Middle frontal gyrus (tissue), 1 donor: ENCODE measurements around the gene HERC4.

Experiments used
- DNase-seq: peaks from one replicate; pipeline ENCODE4 v3.0.0-alpha.2; 2015; ENCODE audit warnings: low spot score; ENCODE audit errors: extremely low spot score

Gene HERC4, protein sequence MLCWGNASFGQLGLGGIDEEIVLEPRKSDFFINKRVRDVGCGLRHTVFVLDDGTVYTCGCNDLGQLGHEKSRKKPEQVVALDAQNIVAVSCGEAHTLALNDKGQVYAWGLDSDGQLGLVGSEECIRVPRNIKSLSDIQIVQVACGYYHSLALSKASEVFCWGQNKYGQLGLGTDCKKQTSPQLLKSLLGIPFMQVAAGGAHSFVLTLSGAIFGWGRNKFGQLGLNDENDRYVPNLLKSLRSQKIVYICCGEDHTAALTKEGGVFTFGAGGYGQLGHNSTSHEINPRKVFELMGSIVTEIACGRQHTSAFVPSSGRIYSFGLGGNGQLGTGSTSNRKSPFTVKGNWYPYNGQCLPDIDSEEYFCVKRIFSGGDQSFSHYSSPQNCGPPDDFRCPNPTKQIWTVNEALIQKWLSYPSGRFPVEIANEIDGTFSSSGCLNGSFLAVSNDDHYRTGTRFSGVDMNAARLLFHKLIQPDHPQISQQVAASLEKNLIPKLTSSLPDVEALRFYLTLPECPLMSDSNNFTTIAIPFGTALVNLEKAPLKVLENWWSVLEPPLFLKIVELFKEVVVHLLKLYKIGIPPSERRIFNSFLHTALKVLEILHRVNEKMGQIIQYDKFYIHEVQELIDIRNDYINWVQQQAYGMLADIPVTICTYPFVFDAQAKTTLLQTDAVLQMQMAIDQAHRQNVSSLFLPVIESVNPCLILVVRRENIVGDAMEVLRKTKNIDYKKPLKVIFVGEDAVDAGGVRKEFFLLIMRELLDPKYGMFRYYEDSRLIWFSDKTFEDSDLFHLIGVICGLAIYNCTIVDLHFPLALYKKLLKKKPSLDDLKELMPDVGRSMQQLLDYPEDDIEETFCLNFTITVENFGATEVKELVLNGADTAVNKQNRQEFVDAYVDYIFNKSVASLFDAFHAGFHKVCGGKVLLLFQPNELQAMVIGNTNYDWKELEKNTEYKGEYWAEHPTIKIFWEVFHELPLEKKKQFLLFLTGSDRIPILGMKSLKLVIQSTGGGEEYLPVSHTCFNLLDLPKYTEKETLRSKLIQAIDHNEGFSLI

GRCh38 chr10:68074775-68075549 is at the start of gene HERC4:
HERC4 (minus strand) TSS chr10:68075283; CDS start chr10:68073108, 2,175 bp downstream.
- DNase-seq, result peak; percentile 69

GRCh38 chr10:68124718-68125117 is 49.6 kb upstream of the HERC4 start:
- no peak for DNase-seq

DNA sequence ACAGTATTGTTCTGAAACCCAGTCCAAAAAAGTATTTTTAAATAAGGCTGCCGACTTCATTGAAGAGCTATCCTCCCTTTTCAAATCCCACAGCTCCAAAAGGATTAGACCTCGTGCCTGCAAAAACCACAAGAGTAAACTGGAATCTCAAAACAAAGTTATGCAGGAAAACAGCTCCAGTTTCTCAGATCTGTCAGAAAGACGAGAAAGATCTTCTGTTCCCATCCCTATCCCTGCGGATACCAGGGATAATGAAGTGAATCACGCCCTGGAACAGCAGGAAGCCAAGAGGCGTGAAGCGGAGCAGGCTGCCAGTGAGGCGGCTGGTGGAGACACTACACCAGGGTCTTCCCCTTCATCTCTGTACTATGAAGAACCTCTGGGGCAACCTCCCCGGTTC is 46.8 kb upstream of the HERC4 start:
- DNase-seq, result no peak

DNA sequence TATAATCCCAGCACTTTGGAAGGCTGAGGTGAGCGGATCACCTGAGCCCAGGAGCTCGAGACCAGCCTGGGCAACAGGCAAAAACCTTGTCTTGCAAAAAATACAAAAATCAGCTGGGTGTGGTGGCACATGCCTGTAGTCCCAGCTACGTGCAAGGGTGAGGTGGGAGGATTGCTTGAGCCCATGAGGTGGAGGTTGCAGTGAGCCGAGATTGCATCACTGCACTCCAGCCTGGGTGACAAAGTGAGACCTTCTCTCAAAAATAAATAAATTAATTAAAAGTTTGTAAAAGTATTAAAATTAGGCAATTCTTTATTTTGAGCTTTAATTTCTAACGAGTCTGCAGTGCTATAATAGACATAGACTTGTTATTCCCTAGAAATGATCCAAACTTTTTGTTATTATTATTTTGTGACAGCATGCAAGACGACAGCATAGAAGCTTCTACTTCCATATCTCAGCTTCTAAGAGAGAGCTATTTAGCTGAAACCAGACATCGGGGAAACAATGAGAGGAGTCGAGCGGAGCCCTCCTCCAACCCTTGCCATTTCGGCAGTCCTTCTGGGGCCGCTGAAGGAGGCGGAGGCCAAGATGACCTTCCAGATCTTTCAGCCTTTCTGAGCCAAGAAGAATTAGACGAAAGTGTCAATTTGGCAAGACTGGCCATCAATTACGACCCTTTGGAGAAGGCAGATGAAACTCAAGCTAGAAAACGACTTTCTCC is 46.1 kb upstream of the HERC4 start:
- no peak for DNase-seq

DNA sequence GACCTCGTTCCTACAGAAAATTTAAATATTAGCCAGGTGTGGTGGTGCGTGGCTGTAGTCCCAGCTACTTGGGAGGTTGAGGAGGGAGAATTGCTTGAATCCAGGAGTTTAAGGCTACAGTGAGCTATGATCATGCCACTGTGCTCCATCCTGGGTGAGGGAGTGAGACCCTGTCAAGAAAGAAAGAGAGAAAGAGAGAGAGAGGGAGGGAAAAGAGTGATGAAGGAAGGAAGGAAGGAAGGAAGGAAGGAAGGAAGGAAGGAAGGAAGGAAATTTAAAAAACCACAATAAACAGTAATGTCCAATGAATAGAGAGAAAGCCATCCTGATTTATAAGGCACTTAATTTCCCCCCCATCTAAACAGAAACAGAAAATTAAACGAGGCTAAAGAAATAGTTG is 43.6 kb upstream of the HERC4 start:
- DNase-seq, result no peak

DNA sequence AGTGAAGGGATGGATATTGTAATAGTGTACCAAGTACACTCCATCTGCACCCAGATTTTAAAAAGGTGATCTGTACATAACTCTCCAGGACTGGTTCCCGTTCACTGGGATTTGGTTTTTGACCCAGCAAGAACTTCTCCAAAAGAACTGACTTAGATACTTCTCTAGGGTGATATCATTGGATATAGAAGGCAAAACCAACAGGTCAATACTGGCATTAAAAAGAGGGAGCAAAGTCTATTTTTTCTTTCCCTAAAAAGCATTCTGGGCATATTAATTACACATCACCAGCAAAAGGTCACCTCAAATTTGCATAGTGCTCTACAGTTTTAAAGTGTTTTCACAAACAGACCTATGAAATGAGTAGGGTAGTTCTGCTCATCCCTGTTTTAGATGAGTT is 37.8 kb upstream of the HERC4 start:
- no peak for DNase-seq

- DNase-seq, result no peak
Observed at GRCh38 chr10:68111584-68111983, 36.5 kb upstream of the HERC4 start.

GRCh38 chr10:68110027-68110426 is 34.9 kb upstream of the HERC4 start:
- DNase-seq, result no peak

- DNase-seq, result no peak
Observed at GRCh38 chr10:68109331-68109730, 34.2 kb upstream of the HERC4 start, which contains the start of gene MYPN. MYPN (plus strand) TSS chr10:68109488; CDS start chr10:68121439, 11,951 bp downstream.

DNA sequence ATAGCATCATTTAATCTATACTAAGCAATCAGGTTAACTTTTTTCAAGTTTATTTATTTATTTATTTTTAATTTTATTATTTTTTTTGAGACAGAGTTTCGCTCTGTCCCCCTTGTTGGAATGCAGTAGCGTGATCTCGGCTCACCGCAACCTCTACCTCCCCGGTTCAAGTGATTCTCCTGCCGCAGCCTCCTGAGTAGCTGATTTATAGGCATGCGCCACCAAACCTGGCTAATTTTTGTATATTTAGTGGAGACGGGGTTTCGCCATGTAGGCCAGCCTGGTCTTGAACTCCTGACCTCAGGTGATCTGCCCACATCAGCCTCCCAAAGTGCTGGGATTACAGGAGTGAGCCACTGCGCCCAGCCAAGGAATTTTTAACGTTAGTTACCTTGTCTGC is 33.6 kb upstream of the HERC4 start:
- no peak for DNase-seq

DNA sequence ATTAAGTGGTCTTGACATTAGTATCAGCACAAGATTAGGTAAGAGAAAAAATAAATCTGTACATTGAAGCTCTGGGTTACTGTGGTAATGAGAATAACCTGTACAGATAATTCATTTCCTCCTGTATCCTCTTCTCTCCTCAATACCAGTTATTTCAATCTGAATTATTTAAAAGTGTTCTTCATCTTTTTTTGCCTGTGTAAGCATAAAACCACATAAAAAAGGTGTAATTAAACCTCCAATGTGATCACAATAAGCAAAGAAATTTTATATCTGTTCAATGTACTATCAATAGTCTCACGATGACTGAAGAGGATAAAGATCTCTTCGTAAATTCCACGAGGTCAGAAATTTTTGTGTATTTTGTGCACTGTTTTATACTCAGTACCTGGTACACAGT is 33.0 kb upstream of the HERC4 start:
- DNase-seq, result no peak

GRCh38 chr10:68107651-68108050 is 32.6 kb upstream of the HERC4 start:
- no peak for DNase-seq

DNA sequence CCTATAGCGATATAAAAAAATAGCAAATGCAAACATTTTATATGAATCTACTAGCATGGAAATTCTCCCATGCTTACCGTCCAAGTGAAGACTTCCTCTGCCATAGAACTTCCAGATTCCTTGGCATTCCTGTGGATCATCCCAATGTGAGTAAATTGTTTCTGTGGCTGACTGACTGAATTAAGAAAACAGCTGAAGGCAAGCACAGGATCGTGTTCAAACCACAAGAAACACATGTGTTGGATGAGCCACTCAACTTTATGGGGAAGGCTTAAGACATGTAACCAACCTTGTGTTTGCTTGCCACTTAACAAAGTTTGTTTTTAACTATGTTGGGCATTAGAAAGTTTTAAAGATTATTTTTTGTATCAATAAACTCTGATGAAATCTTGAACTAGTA is 31.6 kb upstream of the HERC4 start:
- no peak for DNase-seq

DNA sequence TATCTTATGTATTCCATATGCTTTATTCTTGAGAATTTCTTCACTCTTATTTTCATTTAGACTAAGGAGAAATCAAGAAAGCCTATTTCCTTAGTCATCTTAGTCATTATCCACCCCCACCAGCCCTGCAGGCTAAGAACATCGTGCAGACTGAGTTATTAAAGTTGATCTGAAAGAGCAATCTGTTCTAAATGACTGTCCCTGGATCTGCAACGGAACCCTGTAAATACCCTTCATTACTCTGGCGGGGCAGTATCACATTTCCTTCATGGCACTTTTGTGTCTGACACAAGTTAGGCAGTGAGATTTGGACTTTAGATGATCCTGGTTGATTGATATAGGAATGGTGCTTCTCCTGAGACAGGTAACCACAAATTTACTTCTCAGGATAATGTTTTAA is 30.7 kb upstream of the HERC4 start:
- no peak for DNase-seq

DNA sequence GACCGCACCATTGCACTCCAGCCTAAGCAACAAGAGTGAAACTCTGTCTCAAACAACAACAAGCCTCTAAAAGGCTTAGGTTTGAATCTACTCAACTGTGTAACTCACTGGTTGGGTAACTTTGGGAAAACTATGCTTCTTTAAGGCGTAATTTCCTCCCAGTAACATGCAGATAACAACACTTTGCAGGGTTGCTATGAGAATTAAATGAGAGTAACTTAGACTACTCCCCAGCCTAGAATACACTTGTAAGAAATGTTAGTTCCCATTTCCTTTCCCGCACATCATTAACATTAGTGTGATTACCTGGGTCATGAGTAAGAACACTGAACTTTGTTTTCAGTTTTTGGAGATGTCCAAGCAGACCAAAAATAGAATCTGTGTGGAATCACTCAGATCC is 28.8 kb upstream of the HERC4 start:
- DNase-seq, result no peak

DNA sequence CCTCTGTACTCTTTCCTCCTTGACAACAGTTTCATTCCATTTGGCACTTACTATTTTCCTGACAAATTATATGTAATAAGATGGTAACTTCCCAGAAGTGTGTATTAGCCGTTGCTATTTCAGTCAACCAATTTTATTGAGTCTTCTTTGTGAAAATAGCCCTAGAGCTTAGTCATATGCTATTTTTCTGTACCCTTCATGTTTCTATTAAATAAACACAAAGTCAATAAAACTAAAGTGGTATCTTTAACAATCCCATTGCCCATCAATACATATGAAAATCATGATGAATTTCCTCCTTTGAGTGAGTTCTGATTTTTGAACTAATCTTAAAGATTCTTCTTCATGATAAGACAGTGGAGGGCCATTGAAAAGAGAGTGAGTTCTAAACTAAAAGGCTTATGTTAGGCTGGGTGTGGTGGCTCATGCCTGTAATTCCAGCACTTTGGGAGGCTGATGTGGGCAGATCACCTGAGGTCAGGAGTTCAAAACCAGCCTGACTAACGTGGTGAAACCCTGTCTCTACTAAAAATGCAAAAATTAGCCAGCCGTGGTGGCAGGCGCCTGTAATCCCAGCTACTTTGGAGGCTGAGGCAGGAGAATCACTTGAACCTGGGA is 28.3 kb upstream of the HERC4 start:
- no peak for DNase-seq

- DNase-seq, result no peak
Observed at GRCh38 chr10:68101066-68101465, 26.0 kb upstream of the HERC4 start.

DNA sequence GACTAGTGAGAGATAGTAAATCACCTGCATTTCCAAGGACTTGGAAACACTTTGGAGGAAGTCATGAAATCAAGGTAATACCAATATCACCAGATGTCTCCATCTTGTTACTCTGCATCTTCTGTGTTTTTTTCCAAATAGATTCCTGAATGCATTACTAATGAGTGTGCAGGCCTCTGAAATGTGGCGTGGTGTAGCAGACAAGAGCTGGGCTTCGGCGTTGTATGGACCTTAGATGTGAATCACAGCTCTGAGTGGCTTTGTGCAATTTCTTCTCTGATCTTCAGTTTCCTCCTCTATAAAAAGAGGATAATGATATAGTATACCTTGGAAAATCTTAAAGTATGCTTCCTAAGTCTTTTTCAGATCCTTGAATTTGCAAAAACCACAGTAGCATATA is 24.7 kb upstream of the HERC4 start:
- no peak for DNase-seq

- DNase-seq, result no peak
Observed at GRCh38 chr10:68096913-68097516, 21.9 kb upstream of the HERC4 start.

DNA sequence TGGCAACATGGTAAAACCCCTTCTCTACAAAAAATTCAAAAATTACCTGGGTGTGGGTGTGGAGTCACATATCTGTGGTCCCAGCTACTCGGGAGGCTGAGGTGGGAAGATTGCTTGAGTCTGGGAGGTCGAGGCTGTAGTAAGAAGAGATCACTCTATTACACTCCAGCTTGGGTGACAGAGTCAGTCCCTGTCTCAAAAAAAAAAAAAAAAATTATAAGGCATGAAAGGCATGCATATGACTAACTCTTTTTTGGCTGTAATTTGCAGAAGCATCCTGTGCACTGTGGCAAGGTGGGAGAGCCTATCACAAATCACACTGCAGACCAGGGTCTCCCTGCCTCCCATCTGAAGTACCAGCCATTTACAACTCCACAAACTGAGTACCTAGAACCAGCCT is 20.1 kb upstream of the HERC4 start:
- no peak for DNase-seq
